SK-N-MC (cell line): ENCODE measurements around the gene GFOD1.

Source experiments
- DNase-seq: peaks from one replicate; pipeline ENCODE4 v3.0.0-alpha.2; 2011; ENCODE audit warnings: low read depth, low spot score
- H3K27ac ChIP-seq: fragments of 200-600 bp; sonication (generic); 2 replicates; pipeline ENCODE4 v1.5.1; 2016; ENCODE audit warnings: mixed run types
- H3K36me3 ChIP-seq: fragments of 200-600 bp; sonication (generic); 2 replicates; pipeline ENCODE4 v1.6.1; 2017; ENCODE audit warnings: antibody characterized with exemption, low read length, mixed read lengths; ENCODE audit not compliant: insufficient read depth
- H3K4me3 ChIP-seq: fragments of 200-600 bp; sonication (generic); 2 replicates; pipeline ENCODE4 v1.5.1; 2016
- H3K9ac ChIP-seq: fragments of 200-600 bp; sonication (generic); 2 replicates; pipeline ENCODE4 v1.8.0; 2017; ENCODE audit warnings: mixed run types, mixed read lengths; ENCODE audit not compliant: insufficient read length
- H3K9me3 ChIP-seq: fragments of 200-600 bp; sonication (generic); 2 replicates; pipeline ENCODE4 v1.6.1; 2017; ENCODE audit warnings: low read depth, mild to moderate bottlenecking, antibody characterized with exemption, low read length, moderate library complexity, mixed read lengths
- EZH2 ChIP-seq: fragments of 200-600 bp; sonication (generic); IDR thresholded peaks from one replicate; pipeline ENCODE4 v1.6.1; 2017; ENCODE audit warnings: antibody characterized with exemption
- FOXP2 ChIP-seq: optimal IDR thresholded peaks from 2 replicates; pipeline ENCODE3; 2011; ENCODE audit warnings: mild to moderate bottlenecking, moderate library complexity; ENCODE audit not compliant: insufficient read depth; ENCODE audit errors: extremely low read length, control extremely low read depth
- POLR2AphosphoS5 ChIP-seq: IDR thresholded peaks from 2 replicates; pipeline ENCODE4 v1.6.1; 2012; ENCODE audit warnings: mild to moderate bottlenecking, low read depth, low read length, borderline replicate concordance

Gene GFOD1

GRCh38 chr6:13372688-13373487 lies 114.5 kb downstream of the GFOD1 start:
- H3K9ac ChIP-seq = no peak overlapping the region
- H3K36me3 ChIP-seq = no peaks in the 10 kb centered on the region
- TF ChIP-seq FOXP2 = no peak
- no peak for TF ChIP-seq EZH2
- no peak for TF ChIP-seq POLR2AphosphoS5
- H3K4me3 ChIP-seq = no peak overlapping the region
- no peaks in the 10 kb centered on the region for H3K9me3 ChIP-seq
- DNase-seq = no peak
- H3K27ac ChIP-seq = no peak overlapping the region

- no peak for TF ChIP-seq FOXP2
- no peak for TF ChIP-seq EZH2
- TF ChIP-seq POLR2AphosphoS5 = no peak
- Histone ChIP-seq H3K36me3 (no peaks in the 10 kb centered on the region), H3K27ac (peak overlapping the region; percentile 54; the same call in 1 of the 2 replicates)
Observed at GRCh38 chr6:13372076-13372475, 115.3 kb downstream of the GFOD1 start.

DNA sequence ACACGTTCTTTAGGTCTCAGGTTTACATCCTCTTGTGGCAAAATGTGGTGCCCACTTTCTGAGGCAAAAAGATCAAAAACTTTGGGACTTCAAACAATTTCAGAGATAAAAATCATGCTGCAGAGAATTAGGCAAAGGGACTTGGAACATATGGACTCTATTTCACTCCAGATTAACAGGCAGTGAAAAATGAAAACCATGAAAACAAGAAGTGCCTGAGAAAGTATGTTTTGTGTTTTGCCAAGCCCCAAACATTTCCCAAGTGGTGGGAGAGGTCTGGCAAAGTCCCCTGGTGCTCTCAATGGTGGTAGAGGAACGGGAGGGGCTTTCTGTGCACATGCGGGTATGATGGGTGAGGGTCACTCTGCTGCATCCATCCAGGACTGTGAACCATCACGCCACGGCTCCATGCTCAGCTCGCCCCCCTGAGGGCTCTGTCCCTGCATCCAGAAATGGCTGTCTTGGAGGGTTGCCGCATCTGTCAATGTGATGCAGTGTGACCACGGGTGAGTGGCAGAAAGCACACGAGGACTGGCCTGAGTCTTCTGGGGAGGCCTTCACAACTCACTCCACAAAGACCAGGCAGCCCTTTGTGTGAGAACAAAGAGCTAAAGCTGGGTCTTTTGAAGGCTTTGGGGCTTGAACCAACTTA lies 115.9 kb downstream of the GFOD1 start:
- no peak overlapping the region for H3K9ac ChIP-seq
- DNase-seq = no peak
- TF ChIP-seq EZH2 = no peak
- no peak for TF ChIP-seq FOXP2
- no peak for TF ChIP-seq POLR2AphosphoS5
- peak overlapping the region; percentile 51 for H3K4me3 ChIP-seq
- no peaks in the 10 kb centered on the region for H3K36me3 ChIP-seq
- no peaks in the 10 kb centered on the region for H3K9me3 ChIP-seq
- H3K27ac ChIP-seq = peak overlapping the region; percentile 54; the same call in 1 of the 2 replicates

More at GRCh38 chr6:13372076-13372475, 115.3 kb downstream of the GFOD1 start:
- Histone ChIP-seq H3K9me3 (no peaks in the 10 kb centered on the region), H3K9ac (no peak overlapping the region), H3K4me3 (peak overlapping the region; percentile 51)
- DNase-seq = peak; percentile 26

GRCh38 chr6:13370623-13371022 lies 116.8 kb downstream of the GFOD1 start:
- H3K27ac ChIP-seq = no peak overlapping the region

DNA sequence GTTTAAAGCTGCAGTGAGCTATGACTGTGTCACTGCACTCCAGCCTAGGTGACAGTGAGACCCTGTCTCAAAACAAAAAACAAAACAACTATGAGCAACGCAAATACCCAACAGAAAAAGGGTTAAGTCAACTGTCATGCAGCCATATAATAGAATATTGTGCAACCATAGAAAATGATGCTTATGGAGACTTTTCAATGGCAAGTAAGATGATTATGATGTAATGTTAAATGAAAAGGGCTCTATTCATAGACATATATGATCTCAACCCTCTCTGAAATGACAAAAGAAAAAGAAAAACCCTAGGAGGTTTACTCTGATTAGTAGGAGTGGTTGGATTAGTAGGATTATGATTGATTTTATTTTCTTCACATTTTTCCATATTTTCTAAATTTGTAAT lies 117.8 kb downstream of the GFOD1 start:
- H3K9ac ChIP-seq = no peak overlapping the region
- TF ChIP-seq POLR2AphosphoS5 (no peak), EZH2 (no peak), FOXP2 (no peak)
- no peaks in the 10 kb centered on the region for H3K36me3 ChIP-seq
- H3K9me3 ChIP-seq = no peaks in the 10 kb centered on the region
- no peak for DNase-seq
- H3K27ac ChIP-seq = no peak overlapping the region
- no peak overlapping the region for H3K4me3 ChIP-seq

More at GRCh38 chr6:13370623-13371022, 116.8 kb downstream of the GFOD1 start:
- H3K9ac ChIP-seq = no peak overlapping the region
- no peak overlapping the region for H3K4me3 ChIP-seq
- no peaks in the 10 kb centered on the region for H3K36me3 ChIP-seq
- H3K9me3 ChIP-seq = no peaks in the 10 kb centered on the region
- TF ChIP-seq POLR2AphosphoS5 (no peak), FOXP2 (no peak), EZH2 (no peak)
- no peak for DNase-seq

- Histone ChIP-seq H3K9me3 (no peaks in the 10 kb centered on the region), H3K27ac (no peak overlapping the region), H3K9ac (no peak overlapping the region), H3K4me3 (no peak overlapping the region), H3K36me3 (no peaks in the 10 kb centered on the region)
- peak; percentile 14 for DNase-seq
- no peak for TF ChIP-seq FOXP2
- no peak for TF ChIP-seq POLR2AphosphoS5
- TF ChIP-seq EZH2 = no peak
Observed at GRCh38 chr6:13368731-13369115, 118.7 kb downstream of the GFOD1 start.

DNA sequence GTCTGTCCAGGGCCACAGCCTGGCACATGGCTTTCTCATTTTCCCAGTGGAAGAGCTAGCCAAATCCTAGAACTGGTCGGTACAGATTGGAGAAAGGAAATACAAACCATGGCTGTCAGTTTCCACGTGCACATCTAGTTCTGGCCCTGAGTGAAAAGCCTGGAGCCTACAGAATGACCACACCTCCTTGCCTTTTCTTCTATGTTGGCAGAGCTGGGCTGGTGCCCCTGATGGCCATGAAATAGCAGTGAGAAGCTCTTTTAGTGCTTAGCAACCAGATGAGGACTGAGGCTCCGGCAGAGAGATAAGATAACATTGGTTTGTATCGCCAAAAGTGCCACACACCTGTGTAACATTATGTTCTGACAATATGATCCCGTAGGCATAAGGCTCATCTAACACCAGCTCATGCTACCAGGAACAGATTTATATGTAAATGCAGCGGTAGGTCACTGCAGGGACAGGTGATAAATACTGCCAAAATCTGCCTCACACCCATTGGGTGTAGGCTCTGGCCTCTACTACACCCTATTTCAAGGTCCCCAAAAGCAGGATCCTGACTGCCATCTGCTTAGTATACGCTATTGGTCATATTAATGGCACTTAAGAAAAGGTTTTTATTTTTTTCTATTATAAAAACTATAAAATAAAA lies 119.2 kb downstream of the GFOD1 start:
- no peak for TF ChIP-seq POLR2AphosphoS5
- no peak for TF ChIP-seq EZH2
- TF ChIP-seq FOXP2 = no peak
- Histone ChIP-seq H3K9me3 (no peaks in the 10 kb centered on the region), H3K4me3 (no peak overlapping the region), H3K9ac (no peak overlapping the region), H3K27ac (no peak overlapping the region), H3K36me3 (no peaks in the 10 kb centered on the region)
- DNase-seq = no peak

GRCh38 chr6:13367396-13367795 lies 120.0 kb downstream of the GFOD1 start:
- no peak for TF ChIP-seq FOXP2
- Histone ChIP-seq H3K4me3 (no peak overlapping the region), H3K9me3 (no peaks in the 10 kb centered on the region), H3K27ac (no peak overlapping the region), H3K9ac (no peak overlapping the region), H3K36me3 (no peaks in the 10 kb centered on the region)
- no peak for DNase-seq

- Histone ChIP-seq H3K36me3 (no peaks in the 10 kb centered on the region), H3K4me3 (no peak overlapping the region), H3K9ac (no peak overlapping the region), H3K9me3 (no peaks in the 10 kb centered on the region), H3K27ac (no peak overlapping the region)
- DNase-seq = no peak
- no peak for TF ChIP-seq POLR2AphosphoS5
- TF ChIP-seq FOXP2 = no peak
- no peak for TF ChIP-seq EZH2
Observed at GRCh38 chr6:13365320-13365719, 122.1 kb downstream of the GFOD1 start.
